Activated T-helper 1 cell treated with Interleukin-2 at 50 U/mL for 16 hours (primary cell): ENCODE data around the gene ACO1.

Experiments
- DNase-seq: peaks from one replicate; pipeline ENCODE4 v3.0.0-alpha.2; 2020; ENCODE audit warnings: low read depth

Gene ACO1

DNA sequence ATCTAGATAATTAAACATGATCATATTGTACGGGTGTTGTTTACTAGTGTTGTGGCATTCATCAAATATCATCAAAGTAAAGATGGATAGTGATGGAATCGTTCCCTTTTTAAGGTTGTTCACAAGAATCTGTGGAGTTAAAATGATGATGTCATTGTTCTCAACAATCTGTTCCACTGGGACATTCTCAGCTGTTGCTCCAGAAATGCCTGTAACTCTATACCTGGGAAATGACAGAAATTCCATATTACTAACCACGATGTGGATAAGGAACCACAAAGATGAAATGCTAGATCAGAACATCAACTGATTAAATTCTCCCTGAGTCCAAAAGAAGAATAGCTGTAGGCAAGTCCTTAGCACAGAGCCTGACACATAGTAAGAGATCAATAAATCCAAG is 103.5 kb downstream of the ACO1 start:
- DNase-seq, result no peak

DNA sequence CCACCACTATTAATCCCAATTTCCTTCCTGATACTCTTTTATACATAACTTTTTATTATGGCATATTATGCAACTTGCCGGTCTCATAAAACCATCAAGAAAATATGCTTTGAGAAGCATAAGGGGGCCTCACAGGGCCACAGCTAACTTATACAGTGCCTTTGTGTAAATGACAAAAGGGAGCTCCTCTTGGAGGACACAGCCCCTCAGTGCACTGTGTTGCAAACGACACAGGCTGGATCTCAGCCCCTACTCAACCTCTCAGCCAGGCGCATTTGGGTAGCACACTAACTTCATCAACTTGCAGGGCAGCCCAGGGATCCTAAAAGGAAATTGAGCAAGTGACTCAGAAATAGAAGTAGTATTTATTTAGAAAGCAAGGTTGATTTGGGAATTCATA is 106.2 kb downstream of the ACO1 start:
- no peak for DNase-seq

DNA sequence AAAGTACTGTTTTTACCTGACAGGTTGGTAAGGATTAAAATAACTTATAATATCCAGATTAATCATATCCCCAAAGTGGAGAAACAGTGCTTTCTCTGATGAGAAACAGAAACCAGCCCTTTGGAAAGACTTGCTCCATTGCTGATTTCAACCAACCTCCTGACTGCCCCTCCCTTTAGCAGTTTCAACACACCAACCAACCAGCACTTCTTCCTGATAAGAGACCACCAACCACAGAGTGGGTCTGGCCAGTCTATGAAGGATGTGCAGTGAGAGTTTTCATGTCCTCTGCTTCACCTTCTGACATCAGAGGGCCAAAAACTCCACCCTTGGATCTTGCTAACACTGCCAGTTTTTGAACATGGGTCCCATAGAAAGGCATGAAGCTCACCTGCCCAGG is 113.5 kb downstream of the ACO1 start:
- no peak for DNase-seq

DNA sequence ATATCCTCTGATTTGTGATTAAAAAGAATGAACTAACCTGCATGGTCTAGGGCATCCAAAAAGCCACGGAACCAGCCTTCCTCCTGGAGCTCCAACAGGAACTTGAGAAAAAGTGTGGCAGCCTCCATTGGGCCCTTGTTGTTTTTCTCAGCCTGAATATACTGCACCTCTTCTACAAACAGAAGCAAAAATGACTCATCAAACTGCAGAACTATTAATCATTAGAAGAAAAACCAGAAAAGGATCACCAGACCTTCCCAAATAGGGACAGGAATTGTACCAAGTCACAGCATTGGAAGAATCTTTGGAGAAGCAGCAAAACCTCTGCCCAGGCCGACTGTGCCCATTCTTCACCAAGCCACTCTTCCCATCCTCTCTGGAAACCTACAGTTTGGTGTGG is 116.3 kb downstream of the ACO1 start:
- no peak for DNase-seq

DNA sequence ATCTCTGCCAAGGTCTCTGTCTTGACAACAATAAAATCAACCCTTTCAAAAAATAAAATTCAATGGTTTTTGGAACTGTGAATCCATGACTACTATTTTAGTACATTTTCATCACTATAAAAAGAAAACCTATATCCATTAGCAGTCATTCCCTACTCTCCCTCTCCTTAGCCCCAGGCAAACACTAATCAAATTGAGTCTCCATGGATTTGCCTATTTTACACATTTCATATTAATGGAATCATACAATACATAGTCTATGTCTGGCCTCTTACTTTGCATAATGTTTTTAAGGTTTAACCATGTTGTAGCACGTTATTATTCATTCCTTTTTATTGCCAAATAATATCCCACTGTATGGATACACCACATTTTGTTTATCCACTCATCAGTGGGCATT is 117.4 kb downstream of the ACO1 start:
- DNase-seq, result no peak

DNA sequence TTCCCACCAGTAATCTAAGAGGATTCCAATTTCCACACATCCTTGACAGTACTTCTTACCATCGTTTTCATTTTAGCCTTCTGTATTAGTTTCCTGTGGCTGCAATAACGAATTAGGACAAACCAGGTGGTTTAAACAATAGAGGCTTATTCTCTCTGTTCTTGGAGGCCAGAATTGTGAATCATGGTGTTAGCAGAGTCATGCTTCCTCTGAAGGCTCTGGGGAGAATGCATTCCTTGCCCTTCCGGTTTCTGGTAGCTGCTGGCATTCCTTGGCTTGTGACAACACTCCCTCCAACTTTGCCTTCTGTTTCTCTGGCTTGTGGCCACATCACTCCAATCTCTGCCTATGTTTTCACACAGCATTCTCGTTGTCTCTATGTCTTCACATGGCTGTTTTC is 118.0 kb downstream of the ACO1 start:
- DNase-seq, result no peak

DNA sequence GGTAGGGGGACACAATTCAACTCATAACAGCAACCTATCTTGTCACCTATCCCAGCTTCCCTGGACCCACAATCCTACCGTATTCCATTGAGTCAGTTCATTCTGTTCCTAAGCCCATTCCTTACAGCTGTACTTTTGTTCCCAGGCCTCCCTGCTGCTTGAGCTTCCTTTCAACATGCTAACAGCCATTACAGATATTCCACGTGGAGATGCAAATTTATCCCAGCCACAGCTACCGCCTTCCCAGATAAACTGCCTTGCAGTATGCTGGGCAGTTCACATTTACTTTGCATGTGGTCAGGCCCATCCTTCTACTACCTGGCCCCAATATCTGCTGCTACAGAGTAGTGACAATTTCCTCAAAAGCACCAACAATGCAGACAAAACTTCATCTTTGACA is 118.6 kb downstream of the ACO1 start:
- no peak for DNase-seq
